ENCODE measurements around the gene CDK8. TPM values are rescaled to one million over a fixed set of nuclear protein-coding genes. Genes with fewer than 3 reads are reported as not detected.

Gene CDK8
- total and polyA plus RNA-seq, 9 of the 15 experiments (the other 6 are each of a cell fraction or from before 2014, with no cell fraction given): 11.3 to 33.7 (median 20.3) TPM

GRCh38 chr13:26247608-26248007 is 6.3 kb upstream of the CDK8 start (continued):
- peak in 1 of 2 experiments; percentile 98; a peak in 2 of 4 replicates for TF ChIP-seq ZNF318 (IDR thresholded peaks at IDR 0.05; ENCODE audit: borderline replicate concordance in 1 of 2, low read depth in 1 of 2)
- no peak for TF ChIP-seq ZSCAN32 (CRISPR knock-in tag; IDR thresholded peaks at IDR 0.05)
- 0 out of 2 replicates have a peak, but pooled peaks have one; percentile 67 for TF ChIP-seq MTA1 (IDR thresholded peaks at IDR 0.05; ENCODE audit: borderline replicate concordance)
- peak; percentile 85; the same call in 1 of the 2 replicates for TF ChIP-seq LEF1 (IDR thresholded peaks at IDR 0.05)
- 0 out of 2 replicates have a peak, but pooled peaks have one; percentile 7 for TF ChIP-seq TCFL5 (CRISPR knock-in tag; conservative IDR thresholded peaks at IDR 0.05)
- TF ChIP-seq HMBOX1 (IDR thresholded peaks at IDR 0.05): peak; percentile 46; the same call in 1 of the 2 replicates
- TF ChIP-seq BACH1 (tag; IDR thresholded peaks at IDR 0.05): peak; percentile 52; the same call in 1 of the 2 replicates
- no peak for TF ChIP-seq DNMT1 (IDR thresholded peaks at IDR 0.05)
- TF ChIP-seq MYBL2 (IDR thresholded peaks at IDR 0.05; ENCODE audit: low read depth): no peak
- no peak for TF ChIP-seq MYBL2 (CRISPR knock-in tag; IDR thresholded peaks at IDR 0.05; ENCODE audit: borderline replicate concordance)
- no peak for TF ChIP-seq IRF9 (tag; IDR thresholded peaks at IDR 0.05)
- no peak for TF ChIP-seq CHCHD3 (CRISPR knock-in tag; IDR thresholded peaks at IDR 0.05)
- TF ChIP-seq ZNF24 (IDR thresholded peaks at IDR 0.05): no peak
- no peak for TF ChIP-seq MECOM (CRISPR knock-in tag; IDR thresholded peaks at IDR 0.05)
- TF ChIP-seq ZNF143 (CRISPR knock-in tag; IDR thresholded peaks at IDR 0.05): no peak
- TF ChIP-seq NR2C1 (IDR thresholded peaks at IDR 0.05): no peak
- TF ChIP-seq NR2C1 (tag; IDR thresholded peaks at IDR 0.05): 0 out of 2 replicates have a peak, but pooled peaks have one; percentile 22
- no peak for TF ChIP-seq FOXJ3 (CRISPR knock-in tag; IDR thresholded peaks at IDR 0.05)
- TF ChIP-seq ZKSCAN8 (CRISPR knock-in tag; IDR thresholded peaks at IDR 0.05): 0 out of 2 replicates have a peak, but pooled peaks have one; percentile 66
- TF ChIP-seq ZNF589 (CRISPR knock-in tag; IDR thresholded peaks at IDR 0.05; ENCODE audit: low read depth): peak; percentile 91; the same call in 1 of the 2 replicates
- TF ChIP-seq RFX5 (IDR thresholded peaks at IDR 0.05; ENCODE audit: low read depth, low read length): no peak

Measured in K562 (cell line).